BLaER1 treated with 17β-estradiol and CSF1 and Interleukin-3, amounts not matched to agents 10 nM and 100 nM (cell line): ENCODE results near the gene ELAPOR2.

Experiments used
- H3K27ac ChIP-seq, 11 experiments: shearing (Covaris generic); formaldehyde crosslinking; 2 replicates each; pipeline ENCODE4 v1.8.1; 2022
- H3K27me3 ChIP-seq, 11 experiments: shearing (Covaris generic); formaldehyde crosslinking; 2 replicates each; pipeline ENCODE4 v1.8.1; 2022
- H3K36me3 ChIP-seq, 11 experiments: shearing (Covaris generic); formaldehyde crosslinking; 2 replicates each; pipeline ENCODE4 v1.8.1; 2022
- H3K4me1 ChIP-seq, 10 experiments: shearing (Covaris generic); formaldehyde crosslinking; 2 replicates each; pipeline ENCODE4 v1.8.1; 2022
- H3K4me2 ChIP-seq, 11 experiments: shearing (Covaris generic); formaldehyde crosslinking; 2 replicates each; pipeline ENCODE4 v1.8.1; 2022
- H3K4me3 ChIP-seq, 10 experiments: shearing (Covaris generic); formaldehyde crosslinking; 2 replicates each; pipeline ENCODE4 v1.8.1; 2022
- H3K9ac ChIP-seq, 11 experiments: shearing (Covaris generic); formaldehyde crosslinking; 2 replicates each; pipeline ENCODE4 v1.8.1; 2022
- H3K9me3 ChIP-seq, 11 experiments: shearing (Covaris generic); formaldehyde crosslinking; replicated peaks in 1 of 11; 2 replicates each; pipeline ENCODE4 v1.8.1; 2022
- H4K20me1 ChIP-seq, 11 experiments: shearing (Covaris generic); formaldehyde crosslinking; 2 replicates each; pipeline ENCODE4 v1.8.1; 2022
- Cebpa-rat ChIP-seq, 11 experiments: shearing (Covaris generic); IDR thresholded peaks; 2 replicates each; pipeline ENCODE4 v1.8.1; 2022

ELAPOR2 gene

GRCh38 chr7:87092568-87093091 lies 33.2 kb upstream of the ELAPOR2 start:
- no peaks in the 10 kb centered on the region for H3K36me3 ChIP-seq
- no peak for TF ChIP-seq Cebpa-rat (IDR thresholded peaks at IDR 0.05)
- H3K27ac ChIP-seq: no peak overlapping the region
- H3K9ac ChIP-seq: no peak overlapping the region
- no peaks in the 10 kb centered on the region for H4K20me1 ChIP-seq
- H3K4me2 ChIP-seq: no peak overlapping the region
- no peaks in the 10 kb centered on the region for H3K4me1 ChIP-seq
- H3K9me3 ChIP-seq: peaks cover 0 to 2% (median 0%) of the 10 kb centered on the region in 11 experiments; a peak in 3 of 22 replicates
- no peak overlapping the region for H3K4me3 ChIP-seq
- no peaks in the 10 kb centered on the region for H3K27me3 ChIP-seq

- H3K36me3 ChIP-seq: no peaks in the 10 kb centered on the region
- H3K9me3 ChIP-seq: peaks cover 0 to 7% (median 0%) of the 10 kb centered on the region in 11 experiments; a peak in 3 of 22 replicates
- H3K4me1 ChIP-seq: no peaks in the 10 kb centered on the region
- no peaks in the 10 kb centered on the region for H4K20me1 ChIP-seq
- no peak overlapping the region for H3K4me3 ChIP-seq
- no peak overlapping the region for H3K9ac ChIP-seq
- no peak overlapping the region for H3K4me2 ChIP-seq
- no peak for TF ChIP-seq Cebpa-rat (IDR thresholded peaks at IDR 0.05)
- H3K27ac ChIP-seq: no peak overlapping the region
- H3K27me3 ChIP-seq: no peaks in the 10 kb centered on the region
Observed at GRCh38 chr7:87091487-87092066, 32.1 kb upstream of the ELAPOR2 start.

- H3K36me3 ChIP-seq: no peaks in the 10 kb centered on the region
- no peak overlapping the region for H3K4me2 ChIP-seq
- no peaks in the 10 kb centered on the region for H3K27me3 ChIP-seq
- peaks cover 0 to 7% (median 0%) of the 10 kb centered on the region in 11 experiments; a peak in 3 of 22 replicates for H3K9me3 ChIP-seq
- no peaks in the 10 kb centered on the region for H3K4me1 ChIP-seq
- no peak for TF ChIP-seq Cebpa-rat (IDR thresholded peaks at IDR 0.05)
- H3K4me3 ChIP-seq: no peak overlapping the region
- H4K20me1 ChIP-seq: no peaks in the 10 kb centered on the region
- no peak overlapping the region for H3K27ac ChIP-seq
- no peak overlapping the region for H3K9ac ChIP-seq
Observed at GRCh38 chr7:87083865-87084519, 24.5 kb upstream of the ELAPOR2 start.

- no peak for TF ChIP-seq Cebpa-rat (IDR thresholded peaks at IDR 0.05)
- no peaks in the 10 kb centered on the region for H3K4me1 ChIP-seq
- no peak overlapping the region for H3K9ac ChIP-seq
- H3K4me2 ChIP-seq: no peak overlapping the region
- H3K27ac ChIP-seq: no peak overlapping the region
- H3K4me3 ChIP-seq: no peak overlapping the region
- H3K27me3 ChIP-seq: no peaks in the 10 kb centered on the region
- H3K36me3 ChIP-seq: no peaks in the 10 kb centered on the region
- H4K20me1 ChIP-seq: no peaks in the 10 kb centered on the region
- H3K9me3 ChIP-seq: peaks cover 0 to 6% (median 0%) of the 10 kb centered on the region in 11 experiments; a peak in 3 of 22 replicates
Observed at GRCh38 chr7:87082675-87083074, 23.2 kb upstream of the ELAPOR2 start.

GRCh38 chr7:87075671-87076404 lies 16.4 kb upstream of the ELAPOR2 start:
- TF ChIP-seq Cebpa-rat (IDR thresholded peaks at IDR 0.05): no peak
- Histone ChIP-seq H3K4me2 (no peak overlapping the region), H3K4me3 (no peak overlapping the region), H3K27ac (no peak overlapping the region), H3K27me3 (no peaks in the 10 kb centered on the region), H3K4me1 (no peaks in the 10 kb centered on the region), H3K36me3 (no peaks in the 10 kb centered on the region), H3K9ac (no peak overlapping the region), H4K20me1 (no peaks in the 10 kb centered on the region), H3K9me3 (no peaks in the 10 kb centered on the region)

GRCh38 chr7:87067788-87068187 lies 8.3 kb upstream of the ELAPOR2 start:
- H3K4me1 ChIP-seq: no peaks in the 10 kb centered on the region
- no peak for TF ChIP-seq Cebpa-rat (IDR thresholded peaks at IDR 0.05)
- H3K9ac ChIP-seq: no peak overlapping the region
- H3K9me3 ChIP-seq: no peaks in the 10 kb centered on the region
- H3K27ac ChIP-seq: no peak overlapping the region
- H3K36me3 ChIP-seq: no peaks in the 10 kb centered on the region
- H3K4me3 ChIP-seq: no peak overlapping the region
- H3K4me2 ChIP-seq: no peak overlapping the region
- no peaks in the 10 kb centered on the region for H3K27me3 ChIP-seq
- H4K20me1 ChIP-seq: no peaks in the 10 kb centered on the region

GRCh38 chr7:87060288-87060537 lies 759 bp upstream of the ELAPOR2 start:
- peak overlapping the region in 9 of 10 experiments; percentile 70 to 85 (median 76); a peak in 15 of 20 replicates for H3K4me3 ChIP-seq

GRCh38 chr7:87058744-87059524 lies 520 bp downstream of the ELAPOR2 start:
- Histone ChIP-seq H4K20me1 (no peaks in the 10 kb centered on the region), H3K4me1 (peaks cover 6 to 15% (median 10%) of the 10 kb centered on the region in 10 experiments; a peak in 16 of 20 replicates), H3K27ac (peak overlapping the region in 9 of 11 experiments; percentile 27 to 60 (median 47); a peak in 18 of 22 replicates), H3K36me3 (no peaks in the 10 kb centered on the region), H3K4me2 (peak overlapping the region; percentile 83 to 99 (median 97)), H3K9ac (peak overlapping the region; percentile 62 to 82 (median 75)), H3K9me3 (no peaks in the 10 kb centered on the region), H3K27me3 (peaks cover 0 to 11% (median 0%) of the 10 kb centered on the region in 11 experiments; a peak in 3 of 22 replicates), H3K4me3 (peak overlapping the region; percentile 70 to 85 (median 78))
- no peak for TF ChIP-seq Cebpa-rat (IDR thresholded peaks at IDR 0.05)

More at GRCh38 chr7:87060288-87060537, 759 bp upstream of the ELAPOR2 start:
- Histone ChIP-seq H4K20me1 (no peaks in the 10 kb centered on the region), H3K4me1 (peaks cover 6 to 15% (median 10%) of the 10 kb centered on the region in 10 experiments; a peak in 16 of 20 replicates), H3K27me3 (peaks cover 0 to 11% (median 0%) of the 10 kb centered on the region in 11 experiments; a peak in 3 of 22 replicates), H3K4me2 (peak overlapping the region; percentile 83 to 99 (median 97)), H3K9me3 (no peaks in the 10 kb centered on the region), H3K9ac (peak overlapping the region in 8 of 11 experiments; percentile 62 to 78 (median 73); a peak in 10 of 22 replicates), H3K27ac (peak overlapping the region in 2 of 11 experiments; percentile 47; a peak in 1 of 22 replicates), H3K36me3 (no peaks in the 10 kb centered on the region)
- TF ChIP-seq Cebpa-rat (IDR thresholded peaks at IDR 0.05): no peak
